ENCODE measurements around the gene LPIN2. TPM values are rescaled to one million over a fixed set of nuclear protein-coding genes. Genes with fewer than 3 reads are reported as not detected.
"Not testable (repeated sequence)": the region's sequence is repeated elsewhere in the genome, so short reads cannot be mapped to it uniquely, and the experiment has no call there.

Gene LPIN2
- total RNA-seq, 2 experiments from 2014 or later = 78.4 to 79.6 TPM

GRCh38 chr18:3015851-3016250 lies 2.9 kb upstream of the LPIN2 start:
- peaks cover 15% of the 10 kb centered on the region for H3K36me3 Mint-ChIP-seq (ENCODE audit: low read depth)

GRCh38 chr18:3015204-3015592 lies 2.3 kb upstream of the LPIN2 start:
- H3K4me1 Mint-ChIP-seq = peaks cover 52% of the 10 kb centered on the region
- H3K4me3 Mint-ChIP-seq = peak overlapping the region; percentile 2
- ChIA-PET POLR2A (interaction anchor here (0.6 to 1.3 kb wide), 3 partner anchors 30 to 47 kb away, joined by 3 to 5 read pairs (median 4); no protein-coding TSS in a partner anchor), CTCF (interaction anchor here (0.6 to 1.6 kb wide), 5 partner anchors 13 to 48 kb away, joined by 3 to 17 read pairs (median 4); no protein-coding TSS in a partner anchor)
- H3K9me3 Mint-ChIP-seq = no peaks in the 10 kb centered on the region
- DNase-seq = no peak
- H3K27me3 Mint-ChIP-seq = no peaks in the 10 kb centered on the region
- H3K36me3 Mint-ChIP-seq (ENCODE audit: low read depth) = peaks cover 22% of the 10 kb centered on the region
- no peak overlapping the region for H3K27ac Mint-ChIP-seq

More at GRCh38 chr18:3015851-3016250, 2.9 kb upstream of the LPIN2 start:
- no peak overlapping the region for H3K4me3 Mint-ChIP-seq
- peaks cover 45% of the 10 kb centered on the region for H3K4me1 Mint-ChIP-seq
- CTCF ChIA-PET = interaction anchor here (0.6 to 1.6 kb wide), 3 partner anchors 14 to 47 kb away, joined by 3 to 17 read pairs (median 7); no protein-coding TSS in a partner anchor
- no peaks in the 10 kb centered on the region for H3K27me3 Mint-ChIP-seq
- H3K9me3 Mint-ChIP-seq = no peaks in the 10 kb centered on the region
- H3K27ac Mint-ChIP-seq = no peak overlapping the region
- DNase-seq = no peak
- POLR2A ChIA-PET = interaction anchor here (0.6 to 1.3 kb wide), 2 partner anchors 44 to 47 kb away, joined by 4 to 5 read pairs; no protein-coding TSS in a partner anchor

- Mint-ChIP-seq H3K27ac (no peak overlapping the region), H3K9me3 (no peaks in the 10 kb centered on the region), H3K36me3 (ENCODE audit: low read depth) (peaks cover 27% of the 10 kb centered on the region), H3K4me1 (peaks cover 57% of the 10 kb centered on the region), H3K27me3 (no peaks in the 10 kb centered on the region), H3K4me3 (peak overlapping the region; percentile 2)
- ChIA-PET POLR2A (interaction anchor here (0.6 to 1.3 kb wide), 2 partner anchors 30 to 48 kb away, joined by 3 to 5 read pairs; no protein-coding TSS in a partner anchor), CTCF (interaction anchor here (1.0 to 1.6 kb wide), 4 partner anchors 19 to 48 kb away, joined by 4 to 17 read pairs (median 6); no protein-coding TSS in a partner anchor)
- no peak for DNase-seq
These were observed 1.7 kb upstream of the LPIN2 start for GRCh38 chr18:3014503-3015203.

GRCh38 chr18:3012136-3013023 lies 564 bp downstream of the LPIN2 start:
- Mint-ChIP-seq H3K27ac (peak overlapping the region; percentile 80), H3K36me3 (ENCODE audit: low read depth) (peaks cover 41% of the 10 kb centered on the region), H3K4me1 (peaks cover 68% of the 10 kb centered on the region), H3K4me3 (peak overlapping the region; percentile 90), H3K27me3 (no peaks in the 10 kb centered on the region), H3K9me3 (no peaks in the 10 kb centered on the region)
- ChIA-PET CTCF (interaction anchor here (3.6 kb wide), 2 partner anchors 17 to 51 kb away, joined by 14 to 24 read pairs; no protein-coding TSS in a partner anchor), POLR2A (interaction anchor here (0.7 to 4.1 kb wide), 8 partner anchors 11 to 236 kb away, joined by 3 to 79 read pairs (median 5); partner anchors contain the start of gene MYL12A)
- DNase-seq = peak; percentile 54

- DNase-seq = no peak
- H3K27ac Mint-ChIP-seq = peak overlapping the region; percentile 2
- H3K4me3 Mint-ChIP-seq = no peak overlapping the region
- POLR2A ChIA-PET = interaction anchor here (1.0 to 4.1 kb wide), 5 partner anchors 12 to 238 kb away, joined by 3 to 79 read pairs (median 15); partner anchors contain the start of gene MYL12A
- H3K27me3 Mint-ChIP-seq = no peaks in the 10 kb centered on the region
- CTCF ChIA-PET = interaction anchor here (0.8 to 3.6 kb wide), 4 partner anchors 10 to 244 kb away, joined by 3 to 24 read pairs (median 10); no protein-coding TSS in a partner anchor
- no peaks in the 10 kb centered on the region for H3K9me3 Mint-ChIP-seq
- H3K4me1 Mint-ChIP-seq = peaks cover 48% of the 10 kb centered on the region
- H3K36me3 Mint-ChIP-seq (ENCODE audit: low read depth) = peaks cover 50% of the 10 kb centered on the region
These were observed 2.9 kb downstream of the LPIN2 start for GRCh38 chr18:3010086-3010485.

- Mint-ChIP-seq H3K27ac (no peak overlapping the region), H3K4me1 (peaks cover 52% of the 10 kb centered on the region), H3K9me3 (no peaks in the 10 kb centered on the region), H3K4me3 (no peak overlapping the region), H3K36me3 (ENCODE audit: low read depth) (peaks cover 65% of the 10 kb centered on the region), H3K27me3 (no peaks in the 10 kb centered on the region)
- POLR2A ChIA-PET = interaction anchor here (1.1 to 1.9 kb wide), 3 partner anchors 11 to 54 kb away, joined by 3 to 7 read pairs (median 5); no protein-coding TSS in a partner anchor
- CTCF ChIA-PET = interaction anchor here (0.6 to 4.6 kb wide), 4 partner anchors 14 to 186 kb away, joined by 3 to 18 read pairs (median 6); no protein-coding TSS in a partner anchor
- no peak for DNase-seq
These were observed 4.4 kb downstream of the LPIN2 start for GRCh38 chr18:3008541-3008940.

- ChIA-PET CTCF (interaction anchor here (1.3 to 4.6 kb wide), 4 partner anchors 13 to 239 kb away, joined by 4 to 18 read pairs (median 7); no protein-coding TSS in a partner anchor), POLR2A (interaction anchor here (0.7 to 1.9 kb wide), 4 partner anchors 10 to 55 kb away, joined by 3 to 7 read pairs (median 5); no protein-coding TSS in a partner anchor)
- no peak for DNase-seq
- Mint-ChIP-seq H3K9me3 (no peaks in the 10 kb centered on the region), H3K4me1 (peaks cover 54% of the 10 kb centered on the region), H3K36me3 (ENCODE audit: low read depth) (peaks cover 74% of the 10 kb centered on the region), H3K4me3 (no peak overlapping the region), H3K27me3 (no peaks in the 10 kb centered on the region), H3K27ac (no peak overlapping the region)
These were observed 5.5 kb downstream of the LPIN2 start for GRCh38 chr18:3007491-3007890.

GRCh38 chr18:3005462-3005861 lies 7.5 kb downstream of the LPIN2 start:
- Mint-ChIP-seq H3K4me3 (no peak overlapping the region), H3K4me1 (peaks cover 45% of the 10 kb centered on the region), H3K27me3 (no peaks in the 10 kb centered on the region), H3K27ac (no peak overlapping the region), H3K9me3 (no peaks in the 10 kb centered on the region), H3K36me3 (ENCODE audit: low read depth) (peaks cover 69% of the 10 kb centered on the region)
- ChIA-PET POLR2A (no interaction called here), CTCF (interaction anchor here (1.8 to 4.6 kb wide), 2 partner anchors 11 to 57 kb away, joined by 5 to 18 read pairs; no protein-coding TSS in a partner anchor)
- DNase-seq = no peak

GRCh38 chr18:3003766-3004165 lies 9.2 kb downstream of the LPIN2 start:
- not testable (repeated sequence) for DNase-seq, H3K27me3 Mint-ChIP-seq, H3K4me3 Mint-ChIP-seq, H3K27ac Mint-ChIP-seq, H3K9me3 Mint-ChIP-seq
- Mint-ChIP-seq H3K4me1 (peaks cover 50% of the 10 kb centered on the region), H3K36me3 (ENCODE audit: low read depth) (peaks cover 66% of the 10 kb centered on the region)
- ChIA-PET POLR2A (interaction anchor here (1.6 kb wide), 1 partner anchor 9 kb away, joined by 3 read pairs; no protein-coding TSS in a partner anchor), CTCF (interaction anchor here (0.8 to 1.8 kb wide), 3 partner anchors 33 to 59 kb away, joined by 3 to 5 read pairs (median 3); no protein-coding TSS in a partner anchor)

- Mint-ChIP-seq H3K9me3 (no peaks in the 10 kb centered on the region), H3K36me3 (ENCODE audit: low read depth) (peaks cover 59% of the 10 kb centered on the region), H3K27ac (no peak overlapping the region), H3K4me3 (no peak overlapping the region), H3K27me3 (no peaks in the 10 kb centered on the region), H3K4me1 (peaks cover 54% of the 10 kb centered on the region)
- ChIA-PET POLR2A (interaction anchor here (1.3 to 1.6 kb wide), 3 partner anchors 8 to 59 kb away, joined by 3 to 4 read pairs (median 4); no protein-coding TSS in a partner anchor), CTCF (interaction anchor here (0.7 to 1.5 kb wide), 6 partner anchors 9 to 126 kb away, joined by 3 to 13 read pairs (median 4); no protein-coding TSS in a partner anchor)
- no peak for DNase-seq
These were observed 10.2 kb downstream of the LPIN2 start for GRCh38 chr18:3002732-3003131.

- Mint-ChIP-seq H3K27ac (peak overlapping the region; percentile 87), H3K9me3 (no peaks in the 10 kb centered on the region), H3K36me3 (ENCODE audit: low read depth) (peaks cover 33% of the 10 kb centered on the region), H3K27me3 (no peaks in the 10 kb centered on the region), H3K4me3 (peak overlapping the region; percentile 46), H3K4me1 (peaks cover 71% of the 10 kb centered on the region)
- ChIA-PET CTCF (interaction anchor here (0.9 to 7.3 kb wide), 13 partner anchors 12 to 247 kb away, joined by 3 to 73 read pairs (median 5); no protein-coding TSS in a partner anchor), POLR2A (interaction anchor here (1.0 to 7.2 kb wide), 7 partner anchors 12 to 249 kb away, joined by 3 to 129 read pairs (median 14); partner anchors contain the start of genes LPIN2 and MYL12A)
- DNase-seq = no peak
These were observed 14.3 kb downstream of the LPIN2 start for GRCh38 chr18:2998644-2999043.

Data from activated CD4-positive, alpha-beta memory T cell treated with anti-CD3 and anti-CD28 coated beads, Interleukin-2, amount 10 ng/mL, durations not matched to agents 7 days and 5 days (primary cell).